NCI-H2227 treated with DMSO at 0.1 percent for 48 hours (cell line): Measurements from ENCODE around the gene CENPX.

Experiments
- DNase-seq: peaks from one replicate; lab custom pipeline; 2025; lab: John Stamatoyannopoulos, UW

Gene CENPX

DNA sequence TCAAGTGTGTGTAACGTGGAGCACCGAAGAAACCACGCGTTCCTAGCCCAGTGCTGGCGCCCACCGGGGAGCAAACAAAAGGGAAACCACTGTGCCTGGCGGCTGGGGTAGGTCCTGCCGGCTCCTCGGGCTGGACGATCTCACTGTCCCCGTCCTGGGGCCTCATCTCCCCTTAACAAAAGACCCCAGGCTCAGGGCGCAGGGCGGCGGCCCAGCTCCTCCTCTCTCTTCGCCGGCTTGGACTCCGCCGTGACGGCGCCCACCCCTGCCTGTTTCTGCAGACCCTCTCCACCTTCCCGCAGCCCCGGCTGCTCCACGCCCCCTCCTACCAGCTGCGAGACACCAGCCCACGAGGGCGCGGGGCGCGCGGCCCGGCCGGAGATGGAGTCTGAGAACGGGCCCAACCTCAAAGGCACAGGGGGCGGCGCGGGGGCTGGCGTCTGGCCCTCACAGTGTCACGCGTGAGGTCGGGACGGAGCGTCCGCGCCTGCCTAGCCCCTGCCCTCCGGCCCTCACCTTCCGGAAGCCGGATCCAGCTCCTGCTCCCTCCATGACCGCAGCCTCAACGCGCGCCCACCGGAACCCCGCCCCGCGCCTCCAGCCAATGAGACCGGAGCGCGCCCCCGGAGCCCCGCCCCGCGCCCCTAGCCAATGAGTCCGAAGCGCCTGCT, at the start of gene CENPX:
CENPX (minus strand) TSS at position 569 of the 671 bp plus-strand sequence; CDS start at position 552, 17 bp downstream.
- DNase-seq, result no peak

DNA sequence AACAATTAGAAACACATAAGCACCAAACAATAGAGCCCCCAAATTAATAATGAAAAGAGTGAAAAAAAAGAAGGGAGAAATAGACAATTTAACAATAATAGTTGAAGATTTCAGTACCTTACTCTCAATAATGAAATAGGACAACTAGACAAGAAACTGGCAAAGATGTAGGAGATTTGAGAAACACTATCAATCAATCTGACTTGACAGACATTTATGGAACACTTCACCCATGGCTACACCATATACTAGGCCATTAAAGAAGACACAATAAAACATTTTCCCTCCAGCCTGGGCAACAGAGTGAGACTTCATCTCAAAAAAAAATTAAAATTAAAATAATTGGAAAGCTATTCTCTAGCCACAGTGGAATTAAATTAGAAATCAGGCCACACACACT, 47.9 kb upstream of the CENPX start:
- DNase-seq, result no peak

DNA sequence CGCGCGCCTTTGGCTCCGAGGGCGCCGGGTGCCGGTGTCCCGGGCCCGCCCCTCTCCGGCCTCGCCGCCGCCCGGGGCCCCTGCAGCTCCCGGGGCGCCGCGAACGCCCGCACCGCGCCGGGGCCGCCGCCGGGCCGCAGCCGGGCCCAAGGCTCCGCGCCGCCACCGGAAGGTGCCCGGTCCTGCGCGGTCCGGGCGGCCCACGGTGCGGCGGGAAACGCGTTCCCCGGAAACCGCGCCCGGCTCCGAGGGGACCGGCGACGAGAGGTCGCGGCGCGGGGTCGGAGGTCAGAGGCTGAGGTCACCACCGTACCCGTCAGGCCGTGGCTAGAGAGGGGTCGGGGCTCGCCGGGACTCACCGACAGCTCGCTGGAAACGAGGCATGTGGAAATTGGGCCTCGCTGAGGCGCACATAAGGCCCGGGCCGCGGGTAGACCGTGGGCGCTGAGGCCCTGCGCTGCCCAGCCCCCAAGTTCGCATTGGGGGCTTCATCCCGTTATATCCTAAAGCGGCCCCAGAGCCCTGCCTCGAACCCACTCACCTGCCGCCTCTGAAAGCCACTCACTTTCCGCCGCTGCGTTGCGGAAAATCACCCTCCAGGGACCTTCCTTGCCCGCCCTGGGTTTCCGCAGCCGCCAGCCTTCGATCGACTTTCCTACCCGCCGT, 43.1 kb upstream of the CENPX start, which contains the start of gene DUS1L:
DUS1L (minus strand) TSS at position 167 of the 666 bp plus-strand sequence. CDS start 745 bp downstream, outside the sequence.
- DNase-seq, result no peak

DNA sequence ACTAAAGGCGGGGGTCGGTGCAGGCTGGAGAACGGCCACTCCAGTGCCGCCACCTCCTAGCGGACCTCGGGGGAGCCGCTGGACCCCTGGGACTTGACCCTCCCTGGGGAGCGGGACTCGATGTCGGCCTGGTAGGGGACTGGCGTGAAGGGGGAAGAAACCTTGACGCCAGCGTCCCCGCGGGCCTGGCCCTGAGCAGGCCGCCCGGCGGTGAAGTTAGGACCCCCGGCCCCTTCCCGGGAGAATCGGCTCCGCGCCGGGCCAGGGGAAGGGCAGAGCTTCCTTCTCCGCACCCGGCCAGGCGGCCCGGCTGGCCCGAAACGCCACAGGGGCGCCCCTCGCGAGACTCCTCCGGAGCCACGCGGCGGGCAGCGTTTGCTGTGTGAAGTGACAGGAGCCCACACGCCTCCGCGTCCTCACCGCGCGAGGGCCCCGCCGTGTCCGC, 42.5 kb upstream of the CENPX start:
- DNase-seq, result no peak

DNA sequence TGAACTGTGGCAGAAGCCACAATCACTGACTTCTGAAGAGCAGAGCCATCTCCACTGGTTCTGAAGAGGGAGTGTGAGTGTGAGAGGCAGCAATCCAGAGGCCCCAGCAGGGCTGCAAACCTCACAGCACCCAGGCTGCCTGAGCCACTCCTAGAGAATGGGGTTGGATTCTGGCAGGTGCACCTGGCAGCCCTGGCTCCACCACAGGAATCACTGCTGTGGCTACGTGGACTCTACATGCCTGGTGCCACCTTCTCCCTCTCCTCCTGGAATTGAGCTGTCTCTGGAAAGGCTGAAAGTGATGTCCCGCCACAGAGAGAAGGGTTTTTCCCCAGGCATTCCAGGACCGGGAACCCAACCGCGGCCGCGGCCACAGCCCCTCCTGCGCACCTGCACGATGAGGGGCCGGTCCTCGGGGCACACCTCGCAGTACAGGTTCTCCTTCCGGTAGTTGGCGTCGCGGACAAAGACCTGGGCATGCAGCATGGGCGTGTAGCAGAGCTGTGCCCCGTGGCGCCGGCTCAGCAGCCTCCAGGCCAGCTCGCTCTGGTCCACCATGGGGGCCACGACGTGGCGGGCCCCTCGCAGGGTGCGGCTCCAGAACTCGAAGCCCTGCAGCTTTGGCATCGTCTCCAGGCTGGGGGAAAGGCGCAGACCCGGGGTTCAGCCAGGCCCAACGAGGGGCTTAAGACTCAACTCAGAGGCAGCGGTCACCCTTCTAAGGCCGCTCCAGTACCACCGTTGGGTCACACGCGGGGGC, 41.9 kb upstream of the CENPX start:
- no peak for DNase-seq

DNA sequence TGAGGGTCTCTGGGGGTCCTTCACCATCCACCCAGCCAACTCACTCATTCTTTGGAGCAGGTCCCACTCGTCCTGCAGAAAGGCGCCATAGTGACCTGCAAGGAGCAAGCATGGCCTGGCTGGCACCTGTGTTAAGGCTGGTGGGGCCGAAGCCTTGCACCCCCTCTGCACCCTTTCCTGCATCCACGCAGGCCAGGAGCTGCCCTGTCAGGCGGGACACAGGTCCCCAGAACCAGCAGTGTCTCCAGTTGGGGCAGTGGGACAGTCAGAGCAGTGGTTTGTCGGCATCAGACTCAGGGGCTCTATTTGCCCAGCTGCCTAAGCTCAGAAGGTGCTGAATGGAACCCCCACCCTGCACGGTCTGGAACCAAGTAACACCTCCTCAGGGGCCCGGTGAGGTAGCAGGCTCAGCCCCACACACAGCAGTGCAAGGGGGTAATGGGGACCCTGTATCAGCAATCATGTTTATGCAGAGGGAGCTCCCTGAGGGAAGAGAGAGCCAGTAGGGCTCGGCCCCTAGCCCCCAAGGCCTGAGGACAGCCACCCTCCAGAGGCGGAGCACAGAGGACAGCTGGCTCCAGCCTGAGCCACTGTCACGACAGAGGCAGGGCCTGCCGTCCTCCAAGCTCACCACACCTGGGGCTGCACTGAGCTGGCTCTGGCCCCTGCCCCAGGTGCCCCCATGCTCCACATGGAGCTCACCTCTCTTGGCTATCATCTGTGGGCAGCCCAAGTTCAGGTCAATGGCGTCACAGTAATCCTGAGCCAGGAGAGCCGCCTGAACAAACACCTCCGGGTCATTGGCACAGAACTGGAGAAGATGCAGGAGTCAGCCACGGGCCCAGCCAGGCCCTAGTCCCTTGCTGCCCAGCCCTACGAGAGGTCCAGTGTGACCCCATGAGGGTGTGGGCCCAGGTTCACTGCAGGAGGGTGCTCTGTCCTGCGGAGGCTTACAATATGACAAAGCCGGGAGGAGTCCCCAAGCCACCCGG, 41.0 kb upstream of the CENPX start:
- no peak for DNase-seq

DNA sequence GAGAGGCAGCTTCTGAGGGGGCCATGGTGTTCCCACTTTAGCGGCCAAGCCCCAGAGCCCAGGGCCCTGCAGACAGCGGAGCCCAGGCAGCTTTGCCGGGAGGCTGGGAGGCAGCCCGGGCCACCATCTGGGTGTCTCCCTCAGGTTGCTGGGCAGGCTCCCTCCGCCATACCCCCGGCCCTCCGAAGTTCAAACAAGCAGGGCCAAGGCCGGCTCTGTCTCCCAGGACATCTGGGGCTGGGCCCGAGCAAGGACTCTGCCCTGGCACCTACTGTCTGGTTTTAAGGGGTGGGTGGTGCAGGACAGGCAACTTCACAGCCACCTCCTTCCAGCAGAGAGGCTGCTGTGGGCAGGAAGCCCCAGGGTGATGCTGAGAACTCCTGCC, 40.3 kb upstream of the CENPX start:
- DNase-seq, result no peak

DNA sequence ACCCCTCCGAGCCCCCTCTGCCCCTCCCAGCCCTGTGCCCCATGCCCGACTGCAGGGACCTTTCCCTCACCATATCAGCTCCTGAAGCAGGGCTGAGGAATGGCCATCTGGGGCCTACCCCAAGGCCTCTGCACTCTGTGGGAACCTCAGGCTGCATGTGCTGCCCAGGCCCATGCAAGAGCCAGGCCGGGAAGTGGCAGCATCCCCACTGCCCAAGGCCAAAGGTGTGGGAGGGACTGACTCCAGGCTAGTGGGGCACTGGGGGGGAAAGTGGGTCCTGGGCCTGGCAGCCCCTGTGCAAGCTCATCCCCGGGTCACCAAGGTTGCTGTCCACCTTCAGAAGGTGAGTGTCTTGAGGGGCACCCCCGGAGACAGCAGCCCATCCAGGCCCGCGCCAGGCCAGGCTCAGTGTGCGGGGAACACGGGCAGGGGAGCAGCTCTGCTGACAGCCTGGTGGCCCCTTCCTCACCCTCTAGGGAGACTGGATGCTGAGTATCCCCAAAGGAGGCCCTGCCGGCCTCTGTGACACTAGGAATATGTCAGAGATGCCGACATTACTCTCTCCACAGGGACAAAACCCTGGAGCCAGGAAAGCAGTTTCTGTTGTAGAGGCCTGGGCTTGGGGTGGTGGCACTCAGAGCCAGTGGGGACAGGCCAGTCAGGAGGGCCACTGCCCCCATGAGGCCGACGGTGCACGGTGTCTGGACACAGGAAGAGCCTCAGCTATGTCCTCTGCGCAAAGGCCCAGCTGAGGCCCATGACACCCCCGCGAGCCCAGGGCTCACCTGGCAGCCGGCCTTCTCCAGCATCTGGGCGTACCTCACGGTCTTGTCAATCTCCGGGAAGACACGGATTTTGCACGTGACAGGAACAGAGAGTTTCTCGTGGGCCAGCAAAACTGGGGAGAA, 39.7 kb upstream of the CENPX start:
- DNase-seq, result no peak

DNA sequence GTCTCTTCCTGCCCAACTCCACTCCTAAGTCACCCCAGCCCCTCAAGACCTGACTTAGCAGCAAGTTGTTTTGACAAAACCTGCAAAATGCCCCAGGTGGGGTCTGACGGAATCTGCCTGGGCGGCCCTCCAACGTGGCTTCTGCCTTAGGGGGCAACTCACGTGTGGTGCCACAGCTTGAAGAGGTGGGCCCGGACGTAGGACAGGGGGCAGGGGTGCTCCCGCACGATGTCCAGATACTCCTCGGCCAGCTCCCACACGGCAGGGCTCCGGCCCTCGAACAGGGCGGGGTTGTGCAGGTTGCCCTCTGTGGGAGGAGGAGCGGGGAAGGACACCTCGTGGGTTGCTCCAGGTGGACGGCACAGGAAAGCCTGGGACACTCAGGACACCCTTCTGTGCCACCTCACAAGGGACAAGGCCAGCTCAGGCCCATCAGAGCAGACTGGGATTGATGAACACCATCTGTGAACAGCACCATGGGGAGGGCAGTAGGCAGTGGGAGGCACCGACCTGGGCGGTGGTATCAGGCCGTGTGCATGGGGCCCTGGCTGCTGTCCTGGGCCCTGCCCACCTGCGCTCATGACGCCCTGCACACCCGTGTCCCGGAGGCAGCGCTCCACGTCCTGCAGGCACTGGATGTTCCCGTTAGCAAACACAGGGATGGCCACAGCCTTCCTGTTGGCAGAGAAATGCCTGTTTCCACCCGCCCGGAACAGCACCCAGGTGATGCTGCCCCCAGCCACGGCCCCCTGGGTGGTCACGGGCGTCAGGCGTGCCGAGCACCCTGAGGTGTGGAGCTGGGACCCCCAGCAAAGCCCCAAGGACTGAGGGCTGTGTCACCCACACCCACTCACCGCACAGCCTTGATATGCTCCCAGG, 38.6 kb upstream of the CENPX start:
- DNase-seq, result no peak

DNA sequence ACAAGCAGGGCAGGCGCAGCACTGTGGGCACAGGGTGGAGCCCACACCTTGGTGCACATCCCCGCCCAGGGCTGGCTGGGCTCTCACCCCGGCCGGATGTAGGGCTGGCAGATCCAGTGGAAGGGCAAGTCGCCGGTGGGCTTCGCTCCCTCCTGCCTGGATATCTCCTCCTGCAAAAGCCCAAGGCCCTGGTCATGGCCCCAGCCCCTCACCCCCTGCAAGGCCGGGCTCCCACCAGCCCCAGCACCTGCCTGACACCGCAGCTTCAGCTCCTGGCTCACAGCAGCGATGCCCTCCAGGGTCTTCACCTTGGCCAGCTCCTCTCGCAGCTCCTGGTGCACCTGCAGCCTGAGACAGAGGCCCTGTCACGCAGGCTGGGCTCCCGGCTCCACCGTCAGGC, 37.9 kb upstream of the CENPX start:
- DNase-seq, result no peak

DNA sequence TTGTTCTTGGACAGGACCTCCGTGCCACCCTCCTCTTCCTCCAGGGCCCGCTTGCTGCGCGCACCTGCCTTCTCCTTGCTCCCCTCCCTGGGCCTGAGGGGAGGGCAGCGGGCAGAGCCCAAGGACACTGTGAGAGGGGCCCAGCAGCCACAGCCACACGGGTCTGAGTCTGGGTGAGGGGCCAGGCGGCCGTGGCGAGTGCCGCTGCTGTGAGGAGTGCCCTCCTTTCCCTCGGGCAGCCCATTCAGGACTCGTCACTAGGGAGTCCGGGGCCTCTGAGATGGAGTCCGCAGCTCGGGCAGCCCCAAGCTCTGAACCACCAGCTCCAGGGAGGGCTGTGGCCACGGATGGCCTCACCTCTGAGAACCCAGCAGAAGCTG, 37.3 kb upstream of the CENPX start:
- no peak for DNase-seq

DNA sequence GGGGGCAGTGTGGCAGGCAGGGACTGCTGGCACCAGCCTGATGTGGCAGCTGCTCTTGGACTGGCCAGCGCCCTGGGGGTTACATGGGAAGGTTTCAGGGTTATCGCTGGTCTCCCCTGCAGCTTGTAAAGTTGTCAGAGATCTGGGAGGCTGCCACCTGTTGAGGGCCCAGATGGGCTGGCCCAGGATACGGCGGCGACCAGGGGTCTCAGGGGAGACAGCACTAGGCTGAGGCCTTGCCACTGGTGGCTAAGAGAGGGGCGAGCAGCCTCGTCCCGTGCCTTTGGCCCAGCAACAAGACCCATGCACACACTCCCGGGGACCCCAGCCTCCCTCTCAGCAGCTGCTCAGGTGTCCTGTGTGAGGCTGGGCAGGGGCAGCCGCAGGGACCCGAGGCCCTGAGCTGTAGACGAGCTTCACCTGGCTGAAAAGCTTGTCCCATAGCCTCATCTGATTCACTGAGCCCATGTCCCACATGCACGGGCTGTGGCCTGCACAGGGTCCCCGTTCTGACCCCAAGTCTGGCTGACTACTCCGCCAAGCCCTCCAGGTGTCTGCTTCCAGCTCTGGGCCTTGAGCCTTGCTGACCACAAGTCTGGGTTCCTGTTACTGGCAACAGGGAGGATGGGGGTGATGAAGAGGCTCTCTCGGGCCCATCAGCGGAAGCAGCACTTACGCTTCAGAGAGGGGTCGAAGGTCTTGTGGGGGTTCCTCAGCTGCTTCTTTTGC, 36.8 kb upstream of the CENPX start:
- no peak for DNase-seq

DNA sequence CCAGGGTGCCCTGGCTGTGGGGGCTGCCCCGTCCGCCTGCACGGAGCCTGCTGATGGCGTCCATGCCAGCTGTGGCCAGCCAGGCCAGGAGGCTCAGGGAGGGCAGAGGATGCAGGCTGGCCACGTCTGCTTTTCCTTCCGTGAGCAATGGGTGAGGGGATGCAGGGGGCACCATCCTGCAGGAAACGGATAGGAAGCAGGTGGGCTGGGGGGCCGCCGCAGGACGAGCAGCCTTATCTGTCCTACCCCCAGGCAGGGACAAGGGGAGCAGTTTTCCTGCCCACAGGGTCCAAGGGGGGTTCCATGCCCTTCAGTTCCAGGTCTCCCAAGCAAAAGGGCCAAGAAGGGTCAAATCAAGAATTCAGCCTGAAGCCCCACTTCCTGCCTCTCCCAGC, 36.2 kb upstream of the CENPX start:
- DNase-seq, result no peak

DNA sequence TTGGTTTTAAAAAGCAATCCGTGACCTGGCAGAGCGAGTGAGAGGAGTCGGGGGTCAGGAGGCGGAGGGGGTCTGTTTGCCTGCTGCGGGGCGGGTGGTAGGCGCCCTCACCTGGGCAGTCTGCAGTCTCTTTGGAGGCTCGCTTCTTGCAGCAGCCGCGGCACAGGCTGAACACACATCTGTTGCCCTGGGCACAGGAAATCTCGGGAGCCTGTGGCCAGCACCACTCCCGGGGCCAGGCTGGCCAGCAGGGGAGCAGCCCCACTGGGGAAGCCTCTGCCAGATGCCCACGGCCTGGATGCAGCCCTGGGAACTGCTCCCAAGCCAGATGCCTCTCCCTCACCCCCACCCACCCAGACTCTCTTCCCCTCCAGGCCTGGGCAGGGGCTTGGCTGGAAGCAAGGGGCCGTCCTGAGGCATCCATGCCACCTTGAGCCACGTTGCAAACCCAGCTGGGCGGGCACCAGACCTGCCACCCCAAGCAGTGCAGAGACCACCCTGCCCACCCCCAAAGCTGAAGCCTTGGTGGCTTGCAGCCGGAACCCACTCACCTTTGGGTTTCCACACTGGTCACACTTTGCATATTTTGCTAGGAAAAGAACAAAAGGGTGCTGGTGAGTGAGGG, 35.7 kb upstream of the CENPX start:
- DNase-seq, result no peak

DNA sequence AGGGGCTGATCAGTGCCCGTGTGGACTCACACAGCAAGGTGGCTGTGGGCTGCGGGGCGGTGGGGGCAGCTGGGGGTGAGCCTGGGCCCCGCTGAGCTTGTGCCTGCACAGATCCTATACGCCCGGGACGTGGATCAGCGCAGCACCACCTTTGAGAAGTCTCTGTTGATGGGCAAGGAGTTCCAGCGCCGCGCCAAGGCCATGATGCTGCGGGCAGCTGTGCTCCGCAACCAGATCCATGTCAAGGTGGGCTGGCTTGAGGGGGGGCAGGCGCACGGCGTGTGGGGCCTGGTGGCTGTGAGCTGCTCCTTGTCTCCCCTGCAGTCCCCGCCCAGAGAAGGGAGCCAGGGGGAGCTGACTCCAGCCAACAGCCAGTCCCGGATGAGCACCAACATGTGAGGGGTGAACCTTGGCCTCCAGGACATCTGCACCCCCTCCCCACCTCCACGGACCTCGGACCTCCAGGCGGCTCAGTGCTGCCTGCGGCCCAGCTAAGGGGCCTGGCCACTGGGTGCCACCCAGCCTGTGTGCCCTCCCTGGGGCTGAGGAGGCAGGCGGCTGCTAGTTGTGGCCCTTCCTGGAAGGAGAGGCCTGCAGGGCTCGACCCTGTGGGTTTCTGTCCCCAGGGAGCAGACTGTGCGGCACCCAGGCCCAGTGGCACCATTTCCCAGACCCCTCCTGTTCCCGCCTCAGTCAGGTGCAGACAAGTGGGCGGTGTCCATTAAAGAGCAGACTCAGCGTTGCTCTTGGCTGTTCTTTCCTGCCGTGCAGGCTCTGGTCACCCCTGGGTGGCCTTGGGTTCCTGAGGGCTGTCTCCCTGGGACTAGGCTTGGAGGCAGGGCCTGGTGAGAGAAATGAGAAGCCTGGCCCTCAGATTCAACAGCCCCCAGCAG, 34.3 kb upstream of the CENPX start:
- no peak for DNase-seq

DNA sequence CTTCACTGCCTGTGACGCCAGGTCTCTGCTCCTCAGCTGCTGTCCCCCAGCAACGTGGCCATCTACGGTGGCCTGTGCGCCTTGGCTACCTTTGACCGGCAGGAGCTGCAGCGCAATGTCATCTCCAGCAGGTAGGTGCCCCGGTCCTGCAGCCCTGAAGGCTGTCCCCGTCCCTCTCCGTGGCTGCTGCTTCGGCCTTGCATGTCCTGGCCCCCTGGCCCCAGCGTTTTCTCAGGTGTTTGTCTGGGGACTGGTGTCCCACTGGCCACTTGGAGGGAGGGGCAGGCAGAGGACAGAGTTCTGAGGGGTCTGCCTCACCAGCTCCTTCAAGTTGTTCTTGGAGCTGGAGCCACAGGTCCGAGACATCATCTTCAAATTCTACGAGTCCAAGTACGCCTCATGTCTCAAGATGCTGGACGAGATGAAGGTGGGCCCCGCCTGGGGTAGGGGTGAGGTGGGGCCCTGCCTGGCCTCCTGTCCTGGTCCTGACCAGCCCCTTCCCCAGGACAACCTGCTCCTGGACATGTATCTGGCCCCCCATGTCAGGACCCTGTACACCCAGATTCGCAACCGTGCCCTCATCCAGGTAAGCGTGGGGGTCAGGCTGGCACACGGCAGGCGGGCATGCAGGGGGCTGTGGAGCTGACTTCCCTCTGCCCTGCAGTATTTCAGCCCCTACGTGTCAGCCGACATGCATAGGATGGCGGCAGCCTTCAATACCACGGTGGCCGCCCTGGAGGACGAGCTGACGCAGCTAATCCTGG, 33.5 kb upstream of the CENPX start:
- DNase-seq, result no peak
